Activated CD4-positive, alpha-beta T cell treated with anti-CD3 and anti-CD28 coated beads for 36 hours (primary cell): ENCODE results near the gene PAK4. TPM values are rescaled to one million over a fixed set of nuclear protein-coding genes. Genes with fewer than 3 reads are reported as not detected.
A peak's percentile ranks its signal among the peaks of the same experiment; 100 is the strongest.

Experiments
- ATAC-seq: fragments of 200-7000 bp; cut with Tn5 transposase; one replicate; pipeline ENCODE4 v1.10.0; 2021; ENCODE audit warnings: mild to moderate bottlenecking, moderate library complexity
- CTCF ChIA-PET: fragments of 350-600 bp; sonication (Branson Sonifier 250); formaldehyde crosslinking; loops from one replicate; lab custom pipeline; 2021; ENCODE audit warnings: antibody characterized with exemption; lab: Charles Lee
- POLR2A ChIA-PET: fragments of 350-600 bp; sonication (Branson Sonifier 250); formaldehyde crosslinking; loops from one replicate; lab custom pipeline; 2021; ENCODE audit warnings: antibody characterized with exemption, inconsistent platforms; lab: Charles Lee
- DNase-seq: peaks from one replicate; pipeline ENCODE4 v3.0.0-alpha.2; 2020
- H3K27ac Mint-ChIP-seq: one replicate; pipeline ENCODE4 v1.8.0; 2021; ENCODE audit warnings: mixed read lengths
- H3K27me3 Mint-ChIP-seq: one replicate; pipeline ENCODE4 v1.8.0; 2021; ENCODE audit warnings: mixed read lengths
- H3K36me3 Mint-ChIP-seq: one replicate; pipeline ENCODE4 v1.8.0; 2021; ENCODE audit warnings: low read depth, mixed read lengths
- H3K4me1 Mint-ChIP-seq: one replicate; pipeline ENCODE4 v1.8.0; 2021; ENCODE audit warnings: mixed read lengths
- H3K4me3 Mint-ChIP-seq: one replicate; pipeline ENCODE4 v1.8.0; 2021; ENCODE audit warnings: mild to moderate bottlenecking, moderate library complexity, mixed read lengths
- H3K9me3 Mint-ChIP-seq: one replicate; pipeline ENCODE4 v1.8.0; 2021; ENCODE audit warnings: low read depth, mixed read lengths
- intact Hi-C, 2 experiments: fragments of 100-400 bp; cut with DNase I in 1 of 2; cut with micrococcal nuclease in 1 of 2; formaldehyde crosslinking; loops; one replicate each; pipeline versions ENCODE4 v1.14.2 to v1.15.1; 2022 to 2024; cut with DNase I, micrococcal nuclease
- total RNA-seq, 2 experiments: library from RNA; stranded (reverse); gene quantifications; one replicate each; pipeline ENCODE4 v1.2.3, GENCODE V29; 2021

The PAK4 gene
- total RNA-seq, 2 experiments from 2014 or later, result 14.2 to 22.6 TPM

- peaks cover 5% of the 10 kb centered on the region for H3K4me1 Mint-ChIP-seq
Observed at GRCh38 chr19:39119830-39120229, 5.8 kb upstream of the PAK4 start.

GRCh38 chr19:39122934-39123731 is 2.5 kb upstream of the PAK4 start:
- DNase-seq (no peak), ATAC-seq (no peak)
- no peaks in the 10 kb centered on the region for H3K36me3 Mint-ChIP-seq
- intact Hi-C loops, result loop anchor here (1.0 to 5.0 kb wide), 4 partner anchors 64 to 418 kb away; partner anchors contain the start of genes EID2 (in 1 of the 2) and EID2B (in 1 of the 2)
- no peaks in the 10 kb centered on the region for H3K9me3 Mint-ChIP-seq
- no peaks in the 10 kb centered on the region for H3K27me3 Mint-ChIP-seq
- no peak overlapping the region for H3K4me3 Mint-ChIP-seq
- POLR2A ChIA-PET, result no interaction called here
- H3K4me1 Mint-ChIP-seq, result peaks cover 18% of the 10 kb centered on the region
- CTCF ChIA-PET, result interaction anchor here (0.8 to 1.7 kb wide), 9 partner anchors 10 to 304 kb away, joined by 3 to 9 read pairs (median 5); partner anchors contain the start of gene GMFG
- no peak overlapping the region for H3K27ac Mint-ChIP-seq

More at GRCh38 chr19:39119830-39120229, 5.8 kb upstream of the PAK4 start:
- H3K27me3 Mint-ChIP-seq, result no peaks in the 10 kb centered on the region
- DNase-seq, result no peak
- H3K9me3 Mint-ChIP-seq, result no peaks in the 10 kb centered on the region
- ChIA-PET POLR2A (no interaction called here), CTCF (interaction anchor here (0.6 to 0.7 kb wide), 3 partner anchors 113 to 393 kb away, joined by 3 to 4 read pairs (median 3); no protein-coding TSS in a partner anchor)
- no peak overlapping the region for H3K4me3 Mint-ChIP-seq
- intact Hi-C loops, result loop anchor here in 1 of 2 experiments (5.0 kb wide), 1 partner anchor 412 kb away; the partner anchor contains the start of gene EID2B
- no peaks in the 10 kb centered on the region for H3K36me3 Mint-ChIP-seq
- ATAC-seq, result no peak
- no peak overlapping the region for H3K27ac Mint-ChIP-seq

GRCh38 chr19:39124136-39124764 is 1.3 kb upstream of the PAK4 start:
- peak overlapping the region; percentile 77 for H3K27ac Mint-ChIP-seq
- H3K4me3 Mint-ChIP-seq, result peak overlapping the region; percentile 82
- DNase-seq (no peak), ATAC-seq (no peak)
- intact Hi-C loops, result loop anchor here in 1 of 2 experiments (5.0 kb wide), 1 partner anchor 408 kb away; the partner anchor contains the start of gene EID2B
- H3K9me3 Mint-ChIP-seq, result no peaks in the 10 kb centered on the region
- CTCF ChIA-PET, result no interaction called here
- peaks cover 18% of the 10 kb centered on the region for H3K4me1 Mint-ChIP-seq
- no peaks in the 10 kb centered on the region for H3K27me3 Mint-ChIP-seq
- H3K36me3 Mint-ChIP-seq, result no peaks in the 10 kb centered on the region
- POLR2A ChIA-PET, result no interaction called here

- Mint-ChIP-seq H3K36me3 (no peaks in the 10 kb centered on the region), H3K4me1 (peaks cover 21% of the 10 kb centered on the region), H3K27me3 (no peaks in the 10 kb centered on the region), H3K4me3 (peak overlapping the region; percentile 82), H3K27ac (peak overlapping the region; percentile 90), H3K9me3 (no peaks in the 10 kb centered on the region)
- no peak for DNase-seq
- intact Hi-C loops, result loop anchor here in 1 of 2 experiments (1.0 to 5.0 kb wide), 7 partner anchors 195 to 355 kb away; partner anchors contain the start of genes GMFG, MED29, MRPS12 and PAF1
- no peak for ATAC-seq
- CTCF ChIA-PET, result interaction anchor here (1.1 kb wide), 1 partner anchor 61 kb away, joined by 4 read pairs; no protein-coding TSS in a partner anchor
- POLR2A ChIA-PET, result no interaction called here
Observed at GRCh38 chr19:39125199-39125553, 410 bp upstream of the PAK4 start.

- H3K9me3 Mint-ChIP-seq, result no peaks in the 10 kb centered on the region
- peak overlapping the region; percentile 90 for H3K27ac Mint-ChIP-seq
- ATAC-seq (no peak), DNase-seq (no peak)
- intact Hi-C loops, result loop anchor here in 1 of 2 experiments (5.0 kb wide), 1 partner anchor 274 kb away; no protein-coding TSS in a partner anchor
- no peaks in the 10 kb centered on the region for H3K27me3 Mint-ChIP-seq
- ChIA-PET CTCF (no interaction called here), POLR2A (no interaction called here)
- no peaks in the 10 kb centered on the region for H3K36me3 Mint-ChIP-seq
- H3K4me3 Mint-ChIP-seq, result peak overlapping the region; percentile 82
- peaks cover 31% of the 10 kb centered on the region for H3K4me1 Mint-ChIP-seq
Observed at GRCh38 chr19:39126312-39127187, 964 bp downstream of the PAK4 start.

GRCh38 chr19:39127812-39128515 is 2.4 kb downstream of the PAK4 start:
- CTCF ChIA-PET, result no interaction called here
- Mint-ChIP-seq H3K4me3 (no peak overlapping the region), H3K36me3 (no peaks in the 10 kb centered on the region), H3K27me3 (no peaks in the 10 kb centered on the region), H3K4me1 (peaks cover 45% of the 10 kb centered on the region), H3K27ac (peak overlapping the region; percentile 42), H3K9me3 (no peaks in the 10 kb centered on the region)
- ATAC-seq (no peak), DNase-seq (no peak)
- POLR2A ChIA-PET, result no interaction called here
- intact Hi-C loops, result loop anchor here in 1 of 2 experiments (5.0 kb wide), 1 partner anchor 276 kb away; no protein-coding TSS in a partner anchor

GRCh38 chr19:39128516-39129079 is 3.0 kb downstream of the PAK4 start:
- CTCF ChIA-PET, result no interaction called here
- peaks cover 47% of the 10 kb centered on the region for H3K4me1 Mint-ChIP-seq

GRCh38 chr19:39129116-39129515 is 3.5 kb downstream of the PAK4 start:
- intact Hi-C loops, result loop anchor here in 1 of 2 experiments (5.0 kb wide), 1 partner anchor 277 kb away; no protein-coding TSS in a partner anchor
- Mint-ChIP-seq H3K4me3 (no peak overlapping the region), H3K27ac (no peak overlapping the region), H3K4me1 (peaks cover 46% of the 10 kb centered on the region), H3K9me3 (no peaks in the 10 kb centered on the region), H3K36me3 (no peaks in the 10 kb centered on the region), H3K27me3 (no peaks in the 10 kb centered on the region)
- ATAC-seq, result no peak
- DNase-seq, result no peak
- POLR2A ChIA-PET, result interaction anchor here (0.6 kb wide), 1 partner anchor 10 kb away, joined by 4 read pairs; no protein-coding TSS in a partner anchor
- CTCF ChIA-PET, result no interaction called here

More at GRCh38 chr19:39128516-39129079, 3.0 kb downstream of the PAK4 start:
- ATAC-seq, result no peak
- no peak overlapping the region for H3K27ac Mint-ChIP-seq
- no peaks in the 10 kb centered on the region for H3K27me3 Mint-ChIP-seq
- DNase-seq, result no peak
- POLR2A ChIA-PET, result no interaction called here
- intact Hi-C loops, result loop anchor here in 1 of 2 experiments (5.0 kb wide), 1 partner anchor 276 kb away; no protein-coding TSS in a partner anchor
- H3K9me3 Mint-ChIP-seq, result no peaks in the 10 kb centered on the region
- H3K4me3 Mint-ChIP-seq, result no peak overlapping the region
- H3K36me3 Mint-ChIP-seq, result no peaks in the 10 kb centered on the region

GRCh38 chr19:39130337-39131254 is 5.0 kb downstream of the PAK4 start:
- H3K27me3 Mint-ChIP-seq, result no peaks in the 10 kb centered on the region
- CTCF ChIA-PET, result no interaction called here
- POLR2A ChIA-PET, result no interaction called here
- ATAC-seq (no peak), DNase-seq (no peak)
- H3K4me1 Mint-ChIP-seq, result peaks cover 37% of the 10 kb centered on the region
- H3K36me3 Mint-ChIP-seq, result no peaks in the 10 kb centered on the region
- peak overlapping the region; percentile 28 for H3K27ac Mint-ChIP-seq
- intact Hi-C loops, result no loop called here
- no peaks in the 10 kb centered on the region for H3K9me3 Mint-ChIP-seq
- H3K4me3 Mint-ChIP-seq, result no peak overlapping the region
